Measurements from ENCODE around the gene FARSB.
"Not testable (repeated sequence)": the region's sequence is repeated elsewhere in the genome, so short reads cannot be mapped to it uniquely, and the experiment has no call there.

FARSB gene

GRCh38 chr2:222655787-222656525 lies at the start of gene FARSB:
FARSB (minus strand) TSS chr2:222656092; CDS start chr2:222656073, 19 bp downstream.
- DNase-seq, result peak; percentile 66 to 98

GRCh38 chr2:222703886-222704285 lies 48.0 kb upstream of the FARSB start:
- no peak for DNase-seq

GRCh38 chr2:222703091-222703490 lies 47.2 kb upstream of the FARSB start:
- no peak for DNase-seq

- no peak for DNase-seq
These were observed 45.8 kb upstream of the FARSB start for GRCh38 chr2:222701721-222702131.

GRCh38 chr2:222701233-222701632 lies 45.3 kb upstream of the FARSB start:
- no peak for DNase-seq

- no peak for DNase-seq
These were observed 42.4 kb upstream of the FARSB start for GRCh38 chr2:222698276-222698675.

- DNase-seq, result no peak
These were observed 37.9 kb upstream of the FARSB start for GRCh38 chr2:222693837-222694236.

GRCh38 chr2:222693413-222693812 lies 37.5 kb upstream of the FARSB start:
- DNase-seq, result not testable (repeated sequence)

GRCh38 chr2:222690564-222691200 lies 34.8 kb upstream of the FARSB start:
- DNase-seq, result peak; percentile 25 to 61

- no peak for DNase-seq
These were observed 33.4 kb upstream of the FARSB start for GRCh38 chr2:222689322-222689721.

GRCh38 chr2:222688917-222689316 lies 33.0 kb upstream of the FARSB start:
- DNase-seq, result peak in 1 of 2 donors; percentile 2

- no peak for DNase-seq
These were observed 30.3 kb upstream of the FARSB start for GRCh38 chr2:222686086-222686750.

- DNase-seq, result no peak
These were observed 27.9 kb upstream of the FARSB start for GRCh38 chr2:222683805-222684204.

GRCh38 chr2:222677981-222678380 lies 22.1 kb upstream of the FARSB start:
- no peak for DNase-seq

- no peak for DNase-seq
These were observed 18.0 kb upstream of the FARSB start for GRCh38 chr2:222673883-222674282.

GRCh38 chr2:222673273-222673672 lies 17.4 kb upstream of the FARSB start:
- DNase-seq, result no peak

- DNase-seq, result no peak
These were observed 16.1 kb upstream of the FARSB start for GRCh38 chr2:222672068-222672401.

GRCh38 chr2:222671259-222672067 lies 15.6 kb upstream of the FARSB start, which contains the start of gene MOGAT1:
MOGAT1 (plus strand) TSS chr2:222671658; CDS start chr2:222671786, 128 bp downstream.
- DNase-seq, result no peak

GRCh38 chr2:222670191-222671038 lies 14.5 kb upstream of the FARSB start:
- no peak for DNase-seq

- no peak for DNase-seq
These were observed 13.5 kb upstream of the FARSB start for GRCh38 chr2:222669353-222669752.

- no peak for DNase-seq
These were observed 12.7 kb upstream of the FARSB start for GRCh38 chr2:222668494-222669154.

- no peak for DNase-seq
These were observed 7.6 kb upstream of the FARSB start for GRCh38 chr2:222663479-222663878.

Measured in bone marrow (tissue), 2 donors.